AG04450 (cell line): Measurements from ENCODE around the gene DNAH10. TPM values are rescaled to one million over a fixed set of nuclear protein-coding genes. Genes with fewer than 3 reads are reported as not detected.

Experiments used
- CTCF ChIA-PET: fragments of 300-600, 350-600 bp; formaldehyde crosslinking; extraction: SDS; loops from one replicate; lab custom pipeline; 2022; ENCODE audit warnings: antibody characterized with exemption, inconsistent platforms; lab: Charles Lee
- POLR2A ChIA-PET: fragments of 350-600 bp; formaldehyde crosslinking; extraction: SDS; loops from one replicate; lab custom pipeline; 2021; ENCODE audit warnings: antibody characterized with exemption, inconsistent platforms; lab: Yijun Ruan, JAX
- DNase-seq: peaks from one replicate; pipeline ENCODE4 v3.0.0-alpha.2; 2011; ENCODE audit warnings: low read depth, low spot score
- H3K27ac ChIP-seq: one replicate; pipeline ENCODE4 v1.5.1; 2012; ENCODE audit warnings: low read depth, low read length, control low read depth
- H3K27me3 ChIP-seq: one replicate; pipeline ENCODE4 v1.6.0; 2012; ENCODE audit warnings: low read length; ENCODE audit not compliant: control insufficient read depth, insufficient read depth
- H3K4me3 ChIP-seq: 2 replicates; pipeline ENCODE4 v1.5.1; 2011; ENCODE audit warnings: mild to moderate bottlenecking, low read depth, low read length, control low read depth
- H3K9me3 ChIP-seq: 2 replicates; pipeline ENCODE4 v1.5.1; 2012; ENCODE audit warnings: low read length; ENCODE audit not compliant: control insufficient read depth, insufficient read depth
- polyA plus RNA-seq: library from polyadenylated mRNA; depleted of rRNA; stranded (reverse); fragments of >200 nt; gene quantifications from 2 replicates; pipeline ENCODE4 v1.2.3, GENCODE V29; 2011
- TF ChIP-seq, protein P1 (sequence below): IDR thresholded peaks from 2 replicates; pipeline ENCODE4 v1.5.1; 2011; ENCODE audit warnings: low read depth, low read length, control low read depth, inconsistent platforms

DNAH10 gene
- polyA plus RNA-seq, 1 experiment: 9.1 TPM

GRCh38 chr12:123815968-123816367, 53.9 kb downstream of the DNAH10 start:
- TF ChIP-seq, protein P1, sequence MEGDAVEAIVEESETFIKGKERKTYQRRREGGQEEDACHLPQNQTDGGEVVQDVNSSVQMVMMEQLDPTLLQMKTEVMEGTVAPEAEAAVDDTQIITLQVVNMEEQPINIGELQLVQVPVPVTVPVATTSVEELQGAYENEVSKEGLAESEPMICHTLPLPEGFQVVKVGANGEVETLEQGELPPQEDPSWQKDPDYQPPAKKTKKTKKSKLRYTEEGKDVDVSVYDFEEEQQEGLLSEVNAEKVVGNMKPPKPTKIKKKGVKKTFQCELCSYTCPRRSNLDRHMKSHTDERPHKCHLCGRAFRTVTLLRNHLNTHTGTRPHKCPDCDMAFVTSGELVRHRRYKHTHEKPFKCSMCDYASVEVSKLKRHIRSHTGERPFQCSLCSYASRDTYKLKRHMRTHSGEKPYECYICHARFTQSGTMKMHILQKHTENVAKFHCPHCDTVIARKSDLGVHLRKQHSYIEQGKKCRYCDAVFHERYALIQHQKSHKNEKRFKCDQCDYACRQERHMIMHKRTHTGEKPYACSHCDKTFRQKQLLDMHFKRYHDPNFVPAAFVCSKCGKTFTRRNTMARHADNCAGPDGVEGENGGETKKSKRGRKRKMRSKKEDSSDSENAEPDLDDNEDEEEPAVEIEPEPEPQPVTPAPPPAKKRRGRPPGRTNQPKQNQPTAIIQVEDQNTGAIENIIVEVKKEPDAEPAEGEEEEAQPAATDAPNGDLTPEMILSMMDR: no peak
- H3K9me3 ChIP-seq: 0 out of 2 replicates have a peak, but pooled peaks cover 4% of the 10 kb centered on the region
- no peak for DNase-seq
- H3K4me3 ChIP-seq: no peak overlapping the region
- ChIA-PET CTCF (no interaction called here), POLR2A (no interaction called here)
- H3K27ac ChIP-seq: no peak overlapping the region
- no peaks in the 10 kb centered on the region for H3K27me3 ChIP-seq

DNA sequence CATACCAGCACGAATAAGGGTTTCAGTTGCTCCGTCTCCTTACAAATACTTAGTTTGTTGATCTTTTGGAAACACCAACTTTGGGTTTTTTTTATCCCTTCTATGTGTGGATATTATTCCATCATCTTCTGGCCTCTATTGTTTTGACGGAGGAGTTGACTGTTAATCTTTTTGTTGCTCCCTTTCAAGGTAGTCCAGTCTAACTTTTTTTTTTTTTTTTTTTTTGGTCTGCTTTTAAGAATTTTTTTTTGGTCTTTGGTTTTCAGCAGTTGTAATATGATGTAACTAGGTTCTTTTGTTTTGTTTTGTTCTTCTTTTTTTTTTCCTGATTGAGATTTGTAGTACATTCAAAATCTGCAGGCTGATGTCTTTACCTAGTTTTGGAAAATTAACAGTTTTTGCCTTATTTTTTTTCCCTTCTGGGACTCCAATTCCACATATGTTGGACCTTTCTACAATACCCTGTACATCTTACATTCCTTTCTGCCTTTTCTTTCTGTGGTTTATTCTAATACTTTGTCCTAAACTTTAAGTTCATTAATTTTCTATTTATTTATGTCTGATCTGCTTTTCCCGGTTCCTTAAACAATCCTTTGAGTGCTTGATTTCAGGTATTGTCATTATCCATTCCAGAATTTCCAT, 54.9 kb downstream of the DNAH10 start:
- Histone ChIP-seq H3K4me3 (no peak overlapping the region), H3K27me3 (no peaks in the 10 kb centered on the region), H3K27ac (no peak overlapping the region), H3K9me3 (0 out of 2 replicates have a peak, but pooled peaks cover 4% of the 10 kb centered on the region)
- ChIA-PET CTCF (interaction anchor here (0.6 kb wide), 1 partner anchor 571 kb away, joined by 3 read pairs; no protein-coding TSS in a partner anchor), POLR2A (interaction anchor here (0.7 to 0.8 kb wide), 2 partner anchors 16 to 160 kb away, joined by 4 to 9 read pairs; no protein-coding TSS in a partner anchor)
- TF ChIP-seq, protein P1: no peak
- no peak for DNase-seq

DNA sequence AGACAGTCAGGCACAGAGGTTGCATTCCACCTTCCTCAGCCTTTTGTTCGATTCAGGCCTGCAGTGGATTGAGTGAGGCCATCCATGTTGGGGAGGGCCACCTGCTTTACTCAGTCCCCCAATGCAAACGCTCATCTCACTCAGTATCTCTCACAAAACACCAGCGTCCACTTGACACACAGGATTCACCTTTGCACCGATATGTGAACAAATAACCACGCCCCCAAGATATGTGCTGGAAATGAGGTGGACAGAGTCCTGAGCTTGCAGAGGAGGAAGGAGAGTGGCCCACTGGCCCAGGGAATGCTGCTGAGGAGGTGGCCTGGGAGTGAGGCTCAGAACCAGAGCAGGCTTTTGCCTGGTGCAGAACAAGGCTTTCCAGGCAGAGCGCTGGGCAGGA, 60.7 kb downstream of the DNAH10 start:
- H3K27ac ChIP-seq: no peak overlapping the region
- POLR2A ChIA-PET: interaction anchor here (0.7 kb wide), 1 partner anchor 343 kb away, joined by 3 read pairs; no protein-coding TSS in a partner anchor
- DNase-seq: no peak
- TF ChIP-seq, protein P1: no peak
- CTCF ChIA-PET: no interaction called here
- peaks cover 5% of the 10 kb centered on the region for H3K27me3 ChIP-seq
- no peak overlapping the region for H3K4me3 ChIP-seq
- H3K9me3 ChIP-seq: no peaks in the 10 kb centered on the region

DNA sequence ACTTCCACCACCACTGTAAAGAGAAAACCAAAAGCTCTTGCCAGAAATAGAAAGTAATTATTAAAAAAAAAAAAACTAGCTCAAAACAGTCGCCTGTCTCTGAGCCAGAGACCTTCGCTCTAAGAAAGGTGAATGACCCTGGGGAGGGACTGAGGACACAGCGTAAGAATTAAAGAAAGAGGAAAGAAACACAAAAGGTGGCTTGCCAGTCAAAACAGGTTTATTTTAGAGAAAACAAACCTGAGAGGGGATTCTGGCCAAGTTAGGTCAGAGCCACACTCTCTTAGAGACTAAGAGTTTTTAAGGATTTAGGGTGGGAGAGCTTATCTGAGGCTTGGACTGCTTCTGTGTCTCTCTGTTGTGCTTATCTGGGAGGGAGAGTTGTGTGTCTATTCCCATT, 66.0 kb downstream of the DNAH10 start:
- no peak for DNase-seq
- Histone ChIP-seq H3K27ac (no peak overlapping the region), H3K27me3 (peaks cover 4% of the 10 kb centered on the region), H3K4me3 (no peak overlapping the region), H3K9me3 (peaks cover 3% of the 10 kb centered on the region; the same call in 1 of the 2 replicates)
- TF ChIP-seq, protein P1: no peak
- CTCF ChIA-PET: no interaction called here
- POLR2A ChIA-PET: no interaction called here

GRCh38 chr12:123828854-123829547, 66.9 kb downstream of the DNAH10 start:
- no peak overlapping the region for H3K27ac ChIP-seq
- TF ChIP-seq, protein P1: no peak
- no peak for DNase-seq
- H3K9me3 ChIP-seq: peaks cover 3% of the 10 kb centered on the region; the same call in 1 of the 2 replicates
- no peaks in the 10 kb centered on the region for H3K27me3 ChIP-seq
- POLR2A ChIA-PET: no interaction called here
- CTCF ChIA-PET: no interaction called here
- H3K4me3 ChIP-seq: no peak overlapping the region
